ENCODE data around the gene RESP18.

Gene RESP18

GRCh38 chr2:219309278-219309677 lies 23.3 kb downstream of the RESP18 start, which contains the start of gene PTPRN:
Gene PTPRN (minus strand): TSS chr2:219309401. CDS start chr2:219309332, 69 bp downstream.
- no peak within 1 kb of the TSS for H3K4me3 ChIP-seq
- H3K9ac ChIP-seq (ENCODE audit: insufficient read length), result no peak within 1 kb of the TSS
- no peak for DNase-seq (ENCODE audit: low read depth, low spot score)
- no peaks in the 10 kb centered on the region for H3K9me3 ChIP-seq (ENCODE audit: low read depth, low read length)
- no peaks in the 10 kb centered on the region for H3K36me3 ChIP-seq (ENCODE audit: insufficient read depth, low read length)
- no peak within 1 kb of the TSS for H3K27ac ChIP-seq
- no peak for TF ChIP-seq FOXP2 (optimal IDR thresholded peaks at IDR 0.05; ENCODE audit: control extremely low read depth, extremely low read length, insufficient read depth)
- no peak for TF ChIP-seq POLR2AphosphoS5 (IDR thresholded peaks at IDR 0.05; ENCODE audit: borderline replicate concordance, low read depth, low read length)
- no peak for TF ChIP-seq EZH2 (IDR thresholded peaks at IDR 0.05)

GRCh38 chr2:219308142-219309101 lies 24.1 kb downstream of the RESP18 start:
- no peak for TF ChIP-seq FOXP2 (optimal IDR thresholded peaks at IDR 0.05; ENCODE audit: control extremely low read depth, extremely low read length, insufficient read depth)
- no peak for TF ChIP-seq POLR2AphosphoS5 (IDR thresholded peaks at IDR 0.05; ENCODE audit: borderline replicate concordance, low read depth, low read length)
- no peak for TF ChIP-seq EZH2 (IDR thresholded peaks at IDR 0.05)
- Histone ChIP-seq H3K9ac (ENCODE audit: insufficient read length) (no peak overlapping the region), H3K4me3 (no peak overlapping the region), H3K36me3 (ENCODE audit: insufficient read depth, low read length) (no peaks in the 10 kb centered on the region), H3K27ac (no peak overlapping the region), H3K9me3 (ENCODE audit: low read depth, low read length) (no peaks in the 10 kb centered on the region)
- no peak for DNase-seq (ENCODE audit: low read depth, low spot score)

- Histone ChIP-seq H3K4me3 (no peak overlapping the region), H3K9ac (ENCODE audit: insufficient read length) (no peak overlapping the region), H3K27ac (no peak overlapping the region), H3K36me3 (ENCODE audit: insufficient read depth, low read length) (no peaks in the 10 kb centered on the region), H3K9me3 (ENCODE audit: low read depth, low read length) (no peaks in the 10 kb centered on the region)
- DNase-seq (ENCODE audit: low read depth, low spot score), result no peak
- TF ChIP-seq EZH2 (IDR thresholded peaks at IDR 0.05), result no peak
- TF ChIP-seq FOXP2 (optimal IDR thresholded peaks at IDR 0.05; ENCODE audit: control extremely low read depth, extremely low read length, insufficient read depth), result no peak
- no peak for TF ChIP-seq POLR2AphosphoS5 (IDR thresholded peaks at IDR 0.05; ENCODE audit: borderline replicate concordance, low read depth, low read length)
Observed at GRCh38 chr2:219306047-219306446, 26.5 kb downstream of the RESP18 start.

GRCh38 chr2:219304223-219304622 lies 28.3 kb downstream of the RESP18 start:
- DNase-seq (ENCODE audit: low read depth, low spot score), result no peak
- no peak overlapping the region for H3K4me3 ChIP-seq
- no peaks in the 10 kb centered on the region for H3K9me3 ChIP-seq (ENCODE audit: low read depth, low read length)
- TF ChIP-seq EZH2 (IDR thresholded peaks at IDR 0.05) (no peak), POLR2AphosphoS5 (IDR thresholded peaks at IDR 0.05; ENCODE audit: borderline replicate concordance, low read depth, low read length) (no peak), FOXP2 (optimal IDR thresholded peaks at IDR 0.05; ENCODE audit: control extremely low read depth, extremely low read length, insufficient read depth) (no peak)
- H3K36me3 ChIP-seq (ENCODE audit: insufficient read depth, low read length), result no peaks in the 10 kb centered on the region
- H3K27ac ChIP-seq, result no peak overlapping the region
- H3K9ac ChIP-seq (ENCODE audit: insufficient read length), result no peak overlapping the region

- TF ChIP-seq FOXP2 (optimal IDR thresholded peaks at IDR 0.05; ENCODE audit: control extremely low read depth, extremely low read length, insufficient read depth) (no peak), POLR2AphosphoS5 (IDR thresholded peaks at IDR 0.05; ENCODE audit: borderline replicate concordance, low read depth, low read length) (no peak), EZH2 (IDR thresholded peaks at IDR 0.05) (no peak)
- H3K36me3 ChIP-seq (ENCODE audit: insufficient read depth, low read length), result no peaks in the 10 kb centered on the region
- H3K9ac ChIP-seq (ENCODE audit: insufficient read length), result no peak overlapping the region
- DNase-seq (ENCODE audit: low read depth, low spot score), result no peak
- H3K9me3 ChIP-seq (ENCODE audit: low read depth, low read length), result no peaks in the 10 kb centered on the region
- no peak overlapping the region for H3K4me3 ChIP-seq
- no peak overlapping the region for H3K27ac ChIP-seq
Observed at GRCh38 chr2:219302412-219302968, 30.1 kb downstream of the RESP18 start.

- Histone ChIP-seq H3K27ac (no peak overlapping the region), H3K9me3 (ENCODE audit: low read depth, low read length) (no peaks in the 10 kb centered on the region), H3K4me3 (no peak overlapping the region), H3K36me3 (ENCODE audit: insufficient read depth, low read length) (no peaks in the 10 kb centered on the region), H3K9ac (ENCODE audit: insufficient read length) (no peak overlapping the region)
- no peak for DNase-seq (ENCODE audit: low read depth, low spot score)
- no peak for TF ChIP-seq EZH2 (IDR thresholded peaks at IDR 0.05)
- no peak for TF ChIP-seq POLR2AphosphoS5 (IDR thresholded peaks at IDR 0.05; ENCODE audit: borderline replicate concordance, low read depth, low read length)
- TF ChIP-seq FOXP2 (optimal IDR thresholded peaks at IDR 0.05; ENCODE audit: control extremely low read depth, extremely low read length, insufficient read depth), result no peak
Observed at GRCh38 chr2:219300022-219300421, 32.5 kb downstream of the RESP18 start.

- TF ChIP-seq FOXP2 (optimal IDR thresholded peaks at IDR 0.05; ENCODE audit: control extremely low read depth, extremely low read length, insufficient read depth), result no peak
- TF ChIP-seq EZH2 (IDR thresholded peaks at IDR 0.05), result no peak
- no peak for TF ChIP-seq POLR2AphosphoS5 (IDR thresholded peaks at IDR 0.05; ENCODE audit: borderline replicate concordance, low read depth, low read length)
- H3K36me3 ChIP-seq (ENCODE audit: insufficient read depth, low read length), result no peaks in the 10 kb centered on the region
- DNase-seq (ENCODE audit: low read depth, low spot score), result no peak
- no peak overlapping the region for H3K4me3 ChIP-seq
- H3K9me3 ChIP-seq (ENCODE audit: low read depth, low read length), result no peaks in the 10 kb centered on the region
- H3K27ac ChIP-seq, result no peak overlapping the region
- no peak overlapping the region for H3K9ac ChIP-seq (ENCODE audit: insufficient read length)
Observed at GRCh38 chr2:219299372-219299760, 33.2 kb downstream of the RESP18 start.

- H3K36me3 ChIP-seq (ENCODE audit: insufficient read depth, low read length), result no peaks in the 10 kb centered on the region
- no peak overlapping the region for H3K4me3 ChIP-seq
- TF ChIP-seq POLR2AphosphoS5 (IDR thresholded peaks at IDR 0.05; ENCODE audit: borderline replicate concordance, low read depth, low read length) (no peak), FOXP2 (optimal IDR thresholded peaks at IDR 0.05; ENCODE audit: control extremely low read depth, extremely low read length, insufficient read depth) (no peak), EZH2 (IDR thresholded peaks at IDR 0.05) (no peak)
- no peak overlapping the region for H3K27ac ChIP-seq
- H3K9me3 ChIP-seq (ENCODE audit: low read depth, low read length), result no peaks in the 10 kb centered on the region
- peak; percentile 14 for DNase-seq (ENCODE audit: low read depth, low spot score)
- H3K9ac ChIP-seq (ENCODE audit: insufficient read length), result no peak overlapping the region
Observed at GRCh38 chr2:219298759-219299371, 33.7 kb downstream of the RESP18 start.
